H7 (cell line): ENCODE results near the gene OSBPL6. TPM values are rescaled to one million over a fixed set of nuclear protein-coding genes. Genes with fewer than 3 reads are reported as not detected.
"Not testable (repeated sequence)": the region's sequence is repeated elsewhere in the genome, so short reads cannot be mapped to it uniquely, and the experiment has no call there.

Source experiments
- DNase-seq: peaks from one replicate; pipeline ENCODE4 v3.0.0; 2012
- H3K27me3 ChIP-seq: 2 replicates; pipeline ENCODE4 v1.6.0; 2011; ENCODE audit warnings: mild to moderate bottlenecking, low read length; ENCODE audit not compliant: control insufficient read depth, insufficient read depth
- H3K36me3 ChIP-seq: replicated peaks from 2 replicates; pipeline ENCODE4 v1.5.1; 2011; ENCODE audit warnings: low read length; ENCODE audit not compliant: control insufficient read depth, insufficient read depth
- H3K4me3 ChIP-seq: 2 replicates; pipeline ENCODE4 v1.5.1; 2011; ENCODE audit warnings: low read depth, mild to moderate bottlenecking, control low read depth, low read length, moderate library complexity; ENCODE audit not compliant: insufficient read depth
- total RNA-seq: library from RNA; depleted of rRNA; stranded (reverse); fragments of >200 nt; shearing (Covaris generic); gene quantifications from 2 replicates; pipeline ENCODE4 v1.2.3, GENCODE V29; 2014

The OSBPL6 gene
- total RNA-seq, 1 experiment from 2014 or later: 9.2 TPM

- DNase-seq: no peak
- Histone ChIP-seq H3K4me3 (no peak overlapping the region), H3K27me3 (peaks cover 13% of the 10 kb centered on the region), H3K36me3 (no peaks in the 10 kb centered on the region)
These were observed 5.8 kb upstream of the OSBPL6 start for GRCh38 chr2:178188466-178188865.

DNA sequence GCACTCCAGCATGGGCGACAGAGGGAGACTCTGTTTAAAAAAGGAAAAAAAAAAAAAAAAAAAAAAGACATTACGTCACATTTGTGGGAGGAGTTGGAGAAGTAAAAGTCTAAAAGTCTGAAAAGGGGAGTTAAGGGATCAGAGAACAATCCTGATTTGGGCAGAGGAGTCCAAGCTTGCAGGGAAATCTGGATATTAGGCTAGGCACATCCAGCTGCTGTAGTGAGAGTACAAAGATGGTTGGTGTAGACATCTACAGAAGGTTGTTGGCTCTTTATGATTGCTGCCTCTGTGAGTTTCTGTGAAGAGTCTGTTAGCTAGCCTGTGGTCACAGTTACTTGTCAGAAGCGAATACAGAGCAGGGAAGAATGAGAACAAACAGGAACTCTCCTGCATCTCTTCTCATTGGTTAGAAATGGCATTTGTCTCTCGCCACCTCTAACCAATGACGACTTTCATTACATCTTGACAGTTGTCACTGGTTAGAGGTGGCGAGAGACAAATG lies 3.3 kb upstream of the OSBPL6 start:
- Histone ChIP-seq H3K36me3 (no peaks in the 10 kb centered on the region), H3K27me3 (peaks cover 23% of the 10 kb centered on the region), H3K4me3 (no peak overlapping the region)
- DNase-seq: no peak

DNA sequence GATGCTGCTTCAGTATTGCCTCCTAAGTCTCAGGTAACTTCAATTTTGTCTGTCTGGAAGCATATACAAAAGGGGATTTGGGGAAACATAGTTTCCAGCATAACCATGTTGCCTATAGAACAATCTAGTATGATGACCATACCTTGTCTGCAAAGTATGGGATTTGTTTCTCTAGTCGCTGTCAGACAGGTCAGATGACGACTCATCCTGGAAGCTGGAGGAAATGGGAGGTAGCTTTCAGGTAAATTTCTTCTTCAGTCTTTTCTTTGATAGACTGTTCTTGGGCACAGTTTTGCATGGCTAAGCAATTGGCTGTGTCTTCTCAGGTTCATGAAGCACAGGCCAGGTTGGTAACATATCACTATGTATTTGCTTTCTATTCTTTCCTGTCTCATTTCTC lies 2.8 kb upstream of the OSBPL6 start:
- Histone ChIP-seq H3K36me3 (no peaks in the 10 kb centered on the region), H3K27me3 (peaks cover 23% of the 10 kb centered on the region), H3K4me3 (no peak overlapping the region)
- DNase-seq: no peak

GRCh38 chr2:178193496-178193822 lies 853 bp upstream of the OSBPL6 start:
- Histone ChIP-seq H3K4me3 (peak overlapping the region; percentile 83), H3K36me3 (no peaks in the 10 kb centered on the region), H3K27me3 (peaks cover 23% of the 10 kb centered on the region)
- no peak for DNase-seq

GRCh38 chr2:178194600-178195389 lies 483 bp downstream of the OSBPL6 start:
- Histone ChIP-seq H3K27me3 (peaks cover 23% of the 10 kb centered on the region), H3K36me3 (no peaks in the 10 kb centered on the region), H3K4me3 (peak overlapping the region; percentile 83)
- DNase-seq: peak; percentile 80

GRCh38 chr2:178195390-178196166 lies 1.3 kb downstream of the OSBPL6 start:
- Histone ChIP-seq H3K36me3 (no peaks in the 10 kb centered on the region), H3K4me3 (peak overlapping the region; percentile 83), H3K27me3 (peaks cover 23% of the 10 kb centered on the region)
- no peak for DNase-seq

GRCh38 chr2:178197791-178198190 lies 3.5 kb downstream of the OSBPL6 start:
- Histone ChIP-seq H3K36me3 (no peaks in the 10 kb centered on the region), H3K4me3 (no peak overlapping the region), H3K27me3 (peaks cover 15% of the 10 kb centered on the region)
- no peak for DNase-seq

GRCh38 chr2:178198441-178198840 lies 4.1 kb downstream of the OSBPL6 start:
- H3K36me3 ChIP-seq, H3K27me3 ChIP-seq, DNase-seq, H3K4me3 ChIP-seq: not testable (repeated sequence)

DNA sequence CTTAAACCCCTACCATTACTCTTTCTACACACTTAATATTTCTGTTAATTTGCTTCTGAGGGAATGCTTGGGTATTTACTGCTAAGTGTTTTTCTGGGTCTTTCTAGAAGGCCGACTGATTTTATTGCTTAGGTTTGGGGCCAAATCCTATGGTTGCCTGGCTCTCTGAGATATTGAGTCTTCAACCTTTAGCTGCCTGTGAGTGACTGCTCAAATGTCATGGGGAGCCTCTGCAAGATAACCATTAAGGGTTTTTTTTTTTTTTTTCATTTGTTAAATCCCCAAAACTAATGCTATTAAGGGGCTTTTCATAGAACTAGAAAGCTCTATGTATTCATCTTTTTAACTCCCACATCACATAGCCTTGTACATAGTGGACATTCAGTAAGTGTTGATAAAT lies 5.0 kb downstream of the OSBPL6 start:
- Histone ChIP-seq H3K4me3 (no peak overlapping the region), H3K27me3 (peaks cover 3% of the 10 kb centered on the region), H3K36me3 (no peaks in the 10 kb centered on the region)
- DNase-seq: no peak

GRCh38 chr2:178200331-178200730 lies 6.0 kb downstream of the OSBPL6 start:
- H3K4me3 ChIP-seq: no peak overlapping the region
- no peaks in the 10 kb centered on the region for H3K36me3 ChIP-seq
- no peaks in the 10 kb centered on the region; the same call in 1 of the 2 replicates for H3K27me3 ChIP-seq
- DNase-seq: no peak

- H3K27me3 ChIP-seq: no peaks in the 10 kb centered on the region
- H3K4me3 ChIP-seq: no peak overlapping the region
- no peak for DNase-seq
- no peaks in the 10 kb centered on the region for H3K36me3 ChIP-seq
These were observed 8.6 kb downstream of the OSBPL6 start for GRCh38 chr2:178202927-178203326.

- no peak overlapping the region for H3K4me3 ChIP-seq
- no peaks in the 10 kb centered on the region for H3K27me3 ChIP-seq
These were observed 10.7 kb downstream of the OSBPL6 start for GRCh38 chr2:178204977-178205376.

GRCh38 chr2:178205853-178206521 lies 11.7 kb downstream of the OSBPL6 start:
- 0 out of 2 replicates have a peak, but pooled peaks cover 2% of the 10 kb centered on the region for H3K27me3 ChIP-seq
- no peak overlapping the region for H3K4me3 ChIP-seq
- H3K36me3 ChIP-seq: no peaks in the 10 kb centered on the region
- DNase-seq: no peak

More at GRCh38 chr2:178204977-178205376, 10.7 kb downstream of the OSBPL6 start:
- DNase-seq: no peak
- no peaks in the 10 kb centered on the region for H3K36me3 ChIP-seq

DNA sequence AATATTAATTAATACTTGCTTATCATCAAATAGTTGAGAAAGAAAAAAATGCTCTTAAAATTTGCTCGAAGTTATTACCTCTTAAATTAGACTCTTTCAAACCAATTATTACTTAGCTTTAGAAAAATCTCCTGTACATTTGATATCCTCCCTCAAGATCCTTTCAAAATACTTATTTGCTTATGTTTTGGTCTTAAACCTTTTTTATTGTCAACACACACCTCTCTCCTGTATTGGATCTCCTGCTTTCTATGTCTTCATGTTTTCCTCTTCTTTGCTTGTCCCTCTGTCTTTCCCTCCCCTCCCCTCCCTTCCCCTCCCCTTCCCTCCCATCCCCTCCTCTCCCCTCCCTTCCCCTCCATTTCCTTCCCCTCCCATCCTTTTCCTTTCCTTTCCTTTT lies 14.0 kb downstream of the OSBPL6 start:
- H3K36me3 ChIP-seq: no peaks in the 10 kb centered on the region
- peaks cover 8% of the 10 kb centered on the region for H3K27me3 ChIP-seq
- DNase-seq: no peak
- no peak overlapping the region for H3K4me3 ChIP-seq
